IMR-90 (cell line): Measurements from ENCODE around the gene SYNE1. TPM values are rescaled to one million over a fixed set of nuclear protein-coding genes. Genes with fewer than 3 reads are reported as not detected.
"Not testable (repeated sequence)": the region's sequence is repeated elsewhere in the genome, so short reads cannot be mapped to it uniquely, and the experiment has no call there.

Source experiments
- ATAC-seq: fragments of 200-7000 bp; cut with Tn5 transposase; 2 replicates; pipeline ENCODE4 v1.9.1; 2020; ENCODE audit warnings: low read depth, mild to moderate bottlenecking, moderate library complexity
- BruUV-seq: library from RNA; stranded (reverse); fragments of 400-500 nt; replicated peaks from 2 replicates; lab custom pipeline; 2021; lab: Mats Ljungman, UMichigan
- CTCF ChIA-PET: fragments of 300-600 bp; formaldehyde crosslinking; extraction: SDS; loops from one replicate; lab custom pipeline; 2021; ENCODE audit warnings: antibody characterized with exemption; lab: Yijun Ruan, JAX
- POLR2A ChIA-PET: fragments of 300-600 bp; sonication (Branson Sonifier 250); formaldehyde crosslinking; loops from one replicate; lab custom pipeline; 2022; ENCODE audit warnings: antibody characterized with exemption; ENCODE audit not compliant: unreplicated experiment; lab: Charles Lee
- DNase-seq: peaks from one replicate; pipeline ENCODE4 v3.0.0; 2013
- H2AFZ ChIP-seq: replicated peaks from 2 replicates; pipeline ENCODE3; 2013; ENCODE audit warnings: low read length, mild to moderate bottlenecking; ENCODE audit not compliant: poor library complexity
- H2AK5ac ChIP-seq: 2 replicates; pipeline ENCODE4 v1.6.1; 2013; ENCODE audit warnings: low read depth, low read length, inconsistent platforms
- H2AK9ac ChIP-seq: replicated peaks from 2 replicates; pipeline ENCODE3; 2013; ENCODE audit warnings: mild to moderate bottlenecking, low read depth, low read length, moderate library complexity; ENCODE audit not compliant: poor library complexity
- H2BK120ac ChIP-seq: 2 replicates; pipeline ENCODE4 v1.6.1; 2013; ENCODE audit warnings: low read depth, low read length, inconsistent platforms
- H2BK15ac ChIP-seq: 3 replicates; pipeline ENCODE4 v1.6.1; 2013; ENCODE audit warnings: low read depth, low read length, inconsistent platforms
- H2BK20ac ChIP-seq: 2 replicates; pipeline ENCODE4 v1.6.1; 2013; ENCODE audit warnings: low read depth, mild to moderate bottlenecking, inconsistent platforms, low read length, moderate library complexity
- H2BK5ac ChIP-seq: 2 replicates; pipeline ENCODE4 v1.6.1; 2013; ENCODE audit warnings: mild to moderate bottlenecking, low read depth, low read length, inconsistent platforms; ENCODE audit not compliant: poor library complexity, severe bottlenecking
- H3K14ac ChIP-seq: replicated peaks from 2 replicates; pipeline ENCODE4 v1.6.1; 2013; ENCODE audit warnings: low read depth, low read length, inconsistent platforms
- H3K18ac ChIP-seq: 2 replicates; pipeline ENCODE4 v1.6.1; 2013; ENCODE audit warnings: low read depth, low read length, control low read depth
- H3K23ac ChIP-seq: 2 replicates; pipeline ENCODE4 v1.6.1; 2013; ENCODE audit warnings: low read depth, low read length, inconsistent platforms
- H3K27ac ChIP-seq: 2 replicates; pipeline ENCODE4 v1.5.1; 2013; ENCODE audit warnings: mild to moderate bottlenecking, control low read depth, low read length; ENCODE audit not compliant: insufficient read depth
- H3K27me3 ChIP-seq: 2 replicates; pipeline ENCODE4 v1.6.1; 2013; ENCODE audit warnings: low read length; ENCODE audit not compliant: control insufficient read depth, insufficient read depth
- H3K36me3 ChIP-seq: 2 replicates; pipeline ENCODE4 v1.6.1; 2013; ENCODE audit warnings: low read length, mixed read lengths; ENCODE audit not compliant: control insufficient read depth, insufficient read depth
- H3K4ac ChIP-seq: 2 replicates; pipeline ENCODE4 v1.6.1; 2013; ENCODE audit warnings: low read depth, low read length, inconsistent platforms
- H3K4me1 ChIP-seq: 2 replicates; pipeline ENCODE4 v1.6.1; 2013; ENCODE audit warnings: low read length, mixed read lengths; ENCODE audit not compliant: control insufficient read depth, insufficient read depth
- H3K4me2 ChIP-seq: 2 replicates; pipeline ENCODE4 v1.6.1; 2013; ENCODE audit warnings: low read depth, mild to moderate bottlenecking, control low read depth, low read length, moderate library complexity
- H3K4me3 ChIP-seq: 2 replicates; pipeline ENCODE4 v1.5.1; 2013; ENCODE audit warnings: low read depth, mild to moderate bottlenecking, control low read depth, low read length, moderate library complexity; ENCODE audit not compliant: insufficient read depth
- H3K56ac ChIP-seq: 2 replicates; pipeline ENCODE4 v1.6.1; 2013; ENCODE audit warnings: low read length, inconsistent platforms; ENCODE audit not compliant: insufficient read depth; ENCODE audit errors: extremely low read depth
- H3K79me1 ChIP-seq, 2 experiments: 2 replicates each; pipeline ENCODE4 v1.6.1; 2013; ENCODE audit warnings: low read length in 2 of 2, inconsistent platforms in 1 of 2, low read depth in 1 of 2
- H3K9ac ChIP-seq: 2 replicates; pipeline ENCODE4 v1.6.1; 2013; ENCODE audit warnings: low read depth, low read length, control low read depth
- H3K9me1 ChIP-seq: 2 replicates; pipeline ENCODE4 v1.6.1; 2013; ENCODE audit warnings: low read length, inconsistent platforms; ENCODE audit not compliant: insufficient read depth
- H3K9me3 ChIP-seq: 2 replicates; pipeline ENCODE4 v1.6.1; 2013; ENCODE audit warnings: low read length; ENCODE audit not compliant: control insufficient read depth, insufficient read depth
- H4K20me1 ChIP-seq: 2 replicates; pipeline ENCODE4 v1.6.1; 2013; ENCODE audit warnings: low read length, inconsistent platforms; ENCODE audit not compliant: insufficient read depth
- H4K5ac ChIP-seq: 2 replicates; pipeline ENCODE4 v1.6.1; 2013; ENCODE audit warnings: mild to moderate bottlenecking, low read depth, low read length, control low read depth
- H4K8ac ChIP-seq, 2 experiments: 2 replicates each; pipeline ENCODE4 v1.6.1; 2013; ENCODE audit warnings: low read depth in 2 of 2, low read length in 2 of 2, control low read depth in 1 of 2, inconsistent platforms in 1 of 2
- H4K91ac ChIP-seq: 2 replicates; pipeline ENCODE4 v1.6.1; 2013; ENCODE audit warnings: low read depth, low read length, inconsistent platforms; ENCODE audit not compliant: insufficient read depth
- WGBS, 2 experiments: methylation state at CpG; one replicate each; pipeline versions ENCODE4 v1.1.5 to v1.1.7; 2013; ENCODE audit warnings: missing lambda C conversion rate in 2 of 2; ENCODE audit not compliant: insufficient read length in 1 of 2; ENCODE audit errors: extremely low coverage in 2 of 2; 5-methylcytosine and 5-hydroxymethylcytosine counted together
- dilution Hi-C: fragments of 300-500 bp; cut with HindIII; formaldehyde crosslinking; loops from one replicate; pipeline ENCODE4 v1.14.3; 2018; ENCODE audit warnings: low sequenced_read_pairs; ENCODE audit not compliant: unreplicated experiment
- in situ Hi-C: fragments of 300-500 bp; cut with MboI; formaldehyde crosslinking; loops from 3 replicates; pipeline ENCODE4 v1.14.3; 2019; ENCODE audit warnings: low sequenced_read_pairs, inconsistent platforms, mixed read lengths
- intact Hi-C: fragments of 100-400 bp; cut with micrococcal nuclease; formaldehyde crosslinking; loops from 2 replicates; pipeline ENCODE4 v1.10.0; 2022
- polyA plus RNA-seq, 3 experiments: library from polyadenylated mRNA; depleted of rRNA; stranded (reverse); fragments of >200 nt; gene quantifications; 2 replicates each; pipeline ENCODE4 v1.2.3, GENCODE V29; 2012; ENCODE audit warnings: low replicate concordance in 1 of 3
- total RNA-seq: library from RNA; depleted of rRNA; stranded (reverse); fragments of >200 nt; gene quantifications from 2 replicates; pipeline ENCODE4 v1.2.3, GENCODE V29; 2012

Gene SYNE1
- total and polyA plus RNA-seq, 2 of the 4 experiments (the other 2 are of a cell fraction) = 34.1 to 159 TPM

DNA sequence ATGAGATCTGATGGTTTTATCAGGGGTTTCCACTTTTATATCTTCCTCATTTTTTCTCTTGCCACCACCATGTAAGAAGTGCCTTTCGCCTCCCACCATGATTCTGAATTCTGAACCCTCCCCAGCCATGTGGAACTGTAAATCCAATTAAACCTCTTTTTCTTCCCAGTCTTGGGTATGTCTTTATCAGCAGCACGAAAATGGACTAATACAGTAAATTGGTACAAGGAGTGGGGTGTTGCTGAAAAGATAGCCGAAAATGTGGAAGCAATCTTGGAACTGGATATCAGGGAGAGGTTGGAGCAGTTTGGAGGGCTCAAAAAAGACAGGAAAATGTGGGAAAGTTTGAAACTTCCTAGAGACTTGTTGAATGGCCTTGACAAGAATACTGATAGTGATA lies 560.9 kb downstream of the SYNE1 start:
- H3K18ac ChIP-seq, H3K27me3 ChIP-seq, H2AK9ac ChIP-seq, H4K91ac ChIP-seq, DNase-seq, H3K4me3 ChIP-seq, H3K9me1 ChIP-seq, H3K4me2 ChIP-seq, POLR2A ChIA-PET, H3K4ac ChIP-seq, H3K9ac ChIP-seq, ATAC-seq, H3K4me1 ChIP-seq, H2BK5ac ChIP-seq, H3K36me3 ChIP-seq, H4K20me1 ChIP-seq, CTCF ChIA-PET, H3K9me3 ChIP-seq, in situ Hi-C loops, H3K14ac ChIP-seq, H3K79me1 ChIP-seq, H2BK20ac ChIP-seq, H4K8ac ChIP-seq, H2AK5ac ChIP-seq, H4K5ac ChIP-seq, H2AFZ ChIP-seq, H3K56ac ChIP-seq, H2BK15ac ChIP-seq, intact Hi-C loops, H3K27ac ChIP-seq, BruUV-seq, H2BK120ac ChIP-seq, H3K23ac ChIP-seq, dilution Hi-C loops: not testable (repeated sequence)
- WGBS, 2 experiments = 38% methylated on average over 1 of the region's 3 CpGs; no CpG with 5 or more reads in 1 of the 2 experiments
